Activated T-cell treated with anti-CD3 and anti-CD28 coated beads, Interleukin-2, amount 50 U/mL, for 72 hours (primary cell): Measurements from ENCODE around the gene HLA-G. TPM values are rescaled to one million over a fixed set of nuclear protein-coding genes. Genes with fewer than 3 reads are reported as not detected.
"Not testable (repeated sequence)": the region's sequence is repeated elsewhere in the genome, so short reads cannot be mapped to it uniquely, and the experiment has no call there.

ENCODE experiments used
- ATAC-seq, 2 donors: fragments of 150-1000 bp; cut with Tn5 transposase; replicated peaks in 1 of 2; 2 replicates each; pipeline ENCODE4 v1.10.0; 2021; ENCODE audit warnings: moderate library complexity in 2 of 2, mild to moderate bottlenecking in 1 of 2
- DNase-seq, 2 donors: peaks; one replicate each; pipeline ENCODE4 v3.0.0; 2021 to 2022; ENCODE audit warnings: mixed read lengths in 1 of 2
- H3K27ac Mint-ChIP-seq: one replicate; pipeline ENCODE4 v1.8.0; 2022; ENCODE audit warnings: mild to moderate bottlenecking, moderate library complexity, mixed read lengths
- H3K27me3 Mint-ChIP-seq: one replicate; pipeline ENCODE4 v1.8.0; 2022; ENCODE audit warnings: low read depth, mixed read lengths
- H3K36me3 Mint-ChIP-seq, 2 donors: one replicate each; pipeline ENCODE4 v1.8.0; 2022; ENCODE audit warnings: mixed read lengths in 2 of 2, mild to moderate bottlenecking in 1 of 2; ENCODE audit not compliant: insufficient read depth in 2 of 2
- H3K4me1 Mint-ChIP-seq: one replicate; pipeline ENCODE4 v1.8.0; 2022; ENCODE audit warnings: low read depth, mixed read lengths
- H3K4me3 Mint-ChIP-seq, 2 donors: one replicate each; pipeline ENCODE4 v1.8.0; 2022; ENCODE audit warnings: mild to moderate bottlenecking in 2 of 2, mixed read lengths in 2 of 2, moderate library complexity in 2 of 2
- H3K9me3 Mint-ChIP-seq, 2 donors: one replicate each; pipeline ENCODE4 v1.8.0; 2022; ENCODE audit warnings: mixed read lengths in 2 of 2
- total RNA-seq, 2 donors: library from RNA; stranded (reverse); gene quantifications; one replicate each; pipeline ENCODE4 v1.2.3, GENCODE V29; 2022

The HLA-G gene
- under 1 TPM in 1 of 2 donors, not detected in 1; 0.37 TPM for total RNA-seq

GRCh38 chr6:29827579-29828470 is at the start of gene HLA-G:
Gene HLA-G (plus strand): TSS chr6:29827825. CDS start chr6:29827845, 20 bp downstream.
- DNase-seq (no peak), ATAC-seq (peak in 1 of 2 donors; percentile 51)
- no peaks in the 10 kb centered on the region for H3K36me3 Mint-ChIP-seq
- H3K4me3 Mint-ChIP-seq: peak within 1 kb of the TSS; percentile 73 to 77
- no peak within 1 kb of the TSS for H3K27ac Mint-ChIP-seq
- H3K27me3 Mint-ChIP-seq: peaks cover 76% of the 10 kb centered on the region
- no peaks in the 10 kb centered on the region for H3K9me3 Mint-ChIP-seq
- H3K4me1 Mint-ChIP-seq: peaks cover 11% of the 10 kb centered on the region

GRCh38 chr6:29780019-29780698 is 47.5 kb upstream of the HLA-G start:
- H3K27me3 Mint-ChIP-seq: peaks cover 38% of the 10 kb centered on the region
- not testable (repeated sequence) for H3K9me3 Mint-ChIP-seq, H3K4me1 Mint-ChIP-seq, H3K36me3 Mint-ChIP-seq, ATAC-seq, DNase-seq, H3K4me3 Mint-ChIP-seq, H3K27ac Mint-ChIP-seq

GRCh38 chr6:29789176-29789575 is 38.4 kb upstream of the HLA-G start:
- DNase-seq (no peak), ATAC-seq (no peak)
- peaks cover 15% of the 10 kb centered on the region for H3K4me1 Mint-ChIP-seq
- peaks cover 63% of the 10 kb centered on the region for H3K27me3 Mint-ChIP-seq
- peaks cover 5 to 9% of the 10 kb centered on the region in 2 donors for H3K9me3 Mint-ChIP-seq
- H3K36me3 Mint-ChIP-seq: peaks cover 6 to 8% of the 10 kb centered on the region in 2 donors
- no peak overlapping the region for H3K27ac Mint-ChIP-seq
- H3K4me3 Mint-ChIP-seq: no peak overlapping the region

- Mint-ChIP-seq H3K27me3 (peaks cover 73% of the 10 kb centered on the region), H3K9me3 (peaks cover 4 to 5% of the 10 kb centered on the region in 2 donors), H3K4me3 (no peak overlapping the region)
These were observed 37.0 kb upstream of the HLA-G start for GRCh38 chr6:29790626-29791025.

GRCh38 chr6:29791162-29791561 is 36.5 kb upstream of the HLA-G start:
- H3K27ac Mint-ChIP-seq: no peak overlapping the region
- peaks cover 4 to 5% of the 10 kb centered on the region in 2 donors for H3K9me3 Mint-ChIP-seq
- peaks cover 15% of the 10 kb centered on the region for H3K4me1 Mint-ChIP-seq
- ATAC-seq (no peak), DNase-seq (no peak)
- H3K27me3 Mint-ChIP-seq: peaks cover 73% of the 10 kb centered on the region
- peak overlapping the region; percentile 62 to 79 for H3K4me3 Mint-ChIP-seq
- H3K36me3 Mint-ChIP-seq: peaks cover 6 to 8% of the 10 kb centered on the region in 2 donors

More at GRCh38 chr6:29790626-29791025, 37.0 kb upstream of the HLA-G start:
- Mint-ChIP-seq H3K27ac (no peak overlapping the region), H3K4me1 (peaks cover 15% of the 10 kb centered on the region), H3K36me3 (peaks cover 6 to 8% of the 10 kb centered on the region in 2 donors)
- ATAC-seq (no peak), DNase-seq (no peak)

- H3K27ac Mint-ChIP-seq: no peak overlapping the region
- H3K27me3 Mint-ChIP-seq: peaks cover 73% of the 10 kb centered on the region
- peaks cover 6 to 8% of the 10 kb centered on the region in 2 donors for H3K36me3 Mint-ChIP-seq
- ATAC-seq: peak in 1 of 2 donors; percentile 42
- H3K4me1 Mint-ChIP-seq: peaks cover 15% of the 10 kb centered on the region
- H3K4me3 Mint-ChIP-seq: peak overlapping the region; percentile 79 to 88
- peaks cover 4 to 5% of the 10 kb centered on the region in 2 donors for H3K9me3 Mint-ChIP-seq
- no peak for DNase-seq
These were observed 35.9 kb upstream of the HLA-G start for GRCh38 chr6:29791786-29792122.

GRCh38 chr6:29792123-29793035 is 35.2 kb upstream of the HLA-G start:
- peak overlapping the region; percentile 79 to 88 for H3K4me3 Mint-ChIP-seq
- H3K27me3 Mint-ChIP-seq: peaks cover 66% of the 10 kb centered on the region
- peaks cover 4 to 5% of the 10 kb centered on the region in 2 donors for H3K9me3 Mint-ChIP-seq
- peak overlapping the region; percentile 61 for H3K27ac Mint-ChIP-seq
- peak; percentile 83 to 92 for ATAC-seq
- peaks cover 15% of the 10 kb centered on the region for H3K4me1 Mint-ChIP-seq
- peak; percentile 63 to 71 for DNase-seq
- H3K36me3 Mint-ChIP-seq: peaks cover 6 to 8% of the 10 kb centered on the region in 2 donors

- H3K27ac Mint-ChIP-seq: no peak overlapping the region
- H3K4me3 Mint-ChIP-seq: peak overlapping the region; percentile 79 to 88
- H3K27me3 Mint-ChIP-seq: peaks cover 60% of the 10 kb centered on the region
- H3K4me1 Mint-ChIP-seq: peaks cover 15% of the 10 kb centered on the region
- peaks cover 4 to 5% of the 10 kb centered on the region in 2 donors for H3K9me3 Mint-ChIP-seq
- ATAC-seq: peak in 1 of 2 donors; percentile 24
- no peak for DNase-seq
- H3K36me3 Mint-ChIP-seq: peaks cover 6 to 7% of the 10 kb centered on the region in 2 donors
These were observed 34.6 kb upstream of the HLA-G start for GRCh38 chr6:29793036-29793356.

- H3K27ac Mint-ChIP-seq: no peak overlapping the region
- peaks cover 1% of the 10 kb centered on the region in 2 donors for H3K9me3 Mint-ChIP-seq
- peaks cover 58% of the 10 kb centered on the region for H3K27me3 Mint-ChIP-seq
- H3K4me1 Mint-ChIP-seq: peaks cover 15% of the 10 kb centered on the region
- H3K36me3 Mint-ChIP-seq: peaks cover 4% of the 10 kb centered on the region in 2 donors
- ATAC-seq (no peak), DNase-seq (no peak)
- no peak overlapping the region for H3K4me3 Mint-ChIP-seq
These were observed 33.8 kb upstream of the HLA-G start for GRCh38 chr6:29793796-29794195.

- peaks cover 15% of the 10 kb centered on the region for H3K4me1 Mint-ChIP-seq
- ATAC-seq: no peak
- no peak overlapping the region for H3K27ac Mint-ChIP-seq
- H3K9me3 Mint-ChIP-seq: no peaks in the 10 kb centered on the region
- peaks cover 38% of the 10 kb centered on the region for H3K27me3 Mint-ChIP-seq
- DNase-seq: no peak
- H3K4me3 Mint-ChIP-seq: no peak overlapping the region
- peaks cover 0 to 3% of the 10 kb centered on the region in 2 donors for H3K36me3 Mint-ChIP-seq
These were observed 31.6 kb upstream of the HLA-G start for GRCh38 chr6:29796026-29796425.

- peaks cover 32% of the 10 kb centered on the region for H3K27me3 Mint-ChIP-seq
- DNase-seq: no peak
- no peaks in the 10 kb centered on the region for H3K9me3 Mint-ChIP-seq
- no peak overlapping the region for H3K4me3 Mint-ChIP-seq
- peaks cover 0 to 3% of the 10 kb centered on the region in 2 donors for H3K36me3 Mint-ChIP-seq
- ATAC-seq: peak in 1 of 2 donors; percentile 56
- no peak overlapping the region for H3K27ac Mint-ChIP-seq
- H3K4me1 Mint-ChIP-seq: peaks cover 12% of the 10 kb centered on the region
These were observed 30.5 kb upstream of the HLA-G start for GRCh38 chr6:29797135-29797534.

GRCh38 chr6:29797966-29798365 is 29.7 kb upstream of the HLA-G start:
- peaks cover 0 to 3% of the 10 kb centered on the region in 2 donors for H3K36me3 Mint-ChIP-seq
- H3K4me1 Mint-ChIP-seq: peaks cover 6% of the 10 kb centered on the region
- no peak overlapping the region for H3K4me3 Mint-ChIP-seq
- no peak for DNase-seq
- H3K27ac Mint-ChIP-seq: no peak overlapping the region
- H3K9me3 Mint-ChIP-seq: no peaks in the 10 kb centered on the region
- H3K27me3 Mint-ChIP-seq: peaks cover 37% of the 10 kb centered on the region
- ATAC-seq: no peak
